Keratinocyte (primary cell): Measurements from ENCODE around the gene RAB3IL1. TPM values are rescaled to one million over a fixed set of nuclear protein-coding genes. Genes with fewer than 3 reads are reported as not detected.

Experiments used
- DNase-seq: peaks from one replicate; pipeline ENCODE4 v3.0.0-alpha.2; 2011; ENCODE audit warnings: low read depth, missing footprints, low spot score
- FAIRE-seq: peaks from 2 replicates; lab custom pipeline; 2011; peaks lifted over from hg19 to GRCh38; lab: Jason Lieb, UNC
- H2AFZ ChIP-seq: 2 replicates; pipeline ENCODE4 v1.6.0; 2012; ENCODE audit warnings: low read length, control low read depth, inconsistent platforms; ENCODE audit not compliant: control insufficient read depth
- H3K27ac ChIP-seq: 2 replicates; pipeline ENCODE4 v1.5.1; 2011; ENCODE audit warnings: low read length; ENCODE audit not compliant: control insufficient read depth, insufficient read depth
- H3K27me3 ChIP-seq: 3 replicates; pipeline ENCODE4 v1.6.0; 2011; ENCODE audit warnings: low read length; ENCODE audit not compliant: control insufficient read depth, insufficient read depth; ENCODE audit errors: extremely low read depth
- H3K36me3 ChIP-seq, 2 experiments: 2 replicates in 1 of 2; 3 replicates in 1 of 2; pipeline ENCODE4 v1.5.1; 2011; ENCODE audit warnings: low read length in 2 of 2, mild to moderate bottlenecking in 1 of 2; ENCODE audit not compliant: control insufficient read depth in 2 of 2, insufficient read depth in 2 of 2; ENCODE audit errors: extremely low read depth in 1 of 2
- H3K4me1 ChIP-seq: 3 replicates; pipeline ENCODE4 v1.5.1; 2011; ENCODE audit warnings: low read length; ENCODE audit not compliant: control insufficient read depth, insufficient read depth; ENCODE audit errors: extremely low read depth
- H3K4me2 ChIP-seq: 3 replicates; pipeline ENCODE4 v1.6.0; 2011; ENCODE audit warnings: low read depth, low read length; ENCODE audit not compliant: control insufficient read depth, insufficient read depth; ENCODE audit errors: extremely low read depth
- H3K4me3 ChIP-seq, 3 experiments: fragments of 200-600 bp in 1 of 3; sonication (generic) in 1 of 3; 2 replicates in 2 of 3; 3 replicates in 1 of 3; pipeline ENCODE4 v1.5.1; 2011 to 2016; ENCODE audit warnings: low read length in 3 of 3, mild to moderate bottlenecking in 3 of 3, control low read depth in 2 of 3, inconsistent platforms in 1 of 3, low read depth in 1 of 3, mixed read lengths in 1 of 3, mixed run types in 1 of 3, moderate library complexity in 1 of 3; ENCODE audit not compliant: control insufficient read depth in 2 of 3, insufficient read depth in 2 of 3; ENCODE audit errors: extremely low read depth in 1 of 3
- H3K79me2 ChIP-seq: 2 replicates; pipeline ENCODE4 v1.6.0; 2012; ENCODE audit warnings: low read length; ENCODE audit not compliant: control insufficient read depth, insufficient read depth
- H3K9ac ChIP-seq: 3 replicates; pipeline ENCODE4 v1.6.0; 2011; ENCODE audit warnings: low read length; ENCODE audit not compliant: control insufficient read depth, insufficient read depth; ENCODE audit errors: extremely low read depth
- H3K9me1 ChIP-seq: 3 replicates; pipeline ENCODE4 v1.6.0; 2011; ENCODE audit warnings: low read length; ENCODE audit not compliant: control insufficient read depth, insufficient read depth; ENCODE audit errors: extremely low read depth
- H3K9me3 ChIP-seq: 2 replicates; pipeline ENCODE4 v1.5.1; 2012; ENCODE audit warnings: low read depth, low read length; ENCODE audit not compliant: control insufficient read depth
- H4K20me1 ChIP-seq: 3 replicates; pipeline ENCODE4 v1.6.0; 2011; ENCODE audit warnings: low read length; ENCODE audit not compliant: control insufficient read depth, insufficient read depth; ENCODE audit errors: extremely low read depth
- CTCF ChIP-seq, 3 experiments: IDR thresholded peaks in 1 of 3; conservative IDR thresholded peaks in 1 of 3; optimal IDR thresholded peaks in 1 of 3; 2 replicates in 2 of 3; 3 replicates in 1 of 3; pipeline versions ENCODE3 to v1.5.1; 2011; ENCODE audit warnings: low read length in 3 of 3, mild to moderate bottlenecking in 3 of 3, moderate library complexity in 2 of 3, control low read depth in 1 of 3, inconsistent platforms in 1 of 3; ENCODE audit not compliant: insufficient read depth in 2 of 3; ENCODE audit errors: extremely low read depth in 1 of 3
- EZH2 ChIP-seq: IDR thresholded peaks from one replicate; pipeline ENCODE4 v1.6.1; 2012; ENCODE audit warnings: inconsistent platforms, mild to moderate bottlenecking, low read length, moderate library complexity
- dilution Hi-C: fragments of 300-500 bp; cut with MboI; formaldehyde crosslinking; loops from one replicate; pipeline ENCODE4 v1.7.0; 2020; ENCODE audit warnings: low sequenced_read_pairs; ENCODE audit not compliant: extremely low pct_ligation_motif_present
- polyA plus RNA-seq, 5 experiments: library from polyadenylated mRNA; depleted of rRNA in 3 of 5; stranded (reverse) in 3 of 5; stranded (forward) in 1 of 5; unstranded in 1 of 5; fragments of >200 nt; gene quantifications; 1 replicate in 1 of 5; 2 replicates in 3 of 5; 3 replicates in 1 of 5; pipeline versions ENCODE4 v1.2.1 to v1.2.3, GENCODE V29; 2011 to 2012; ENCODE audit warnings: missing spikeins in 2 of 5, low read depth in 1 of 5, low replicate concordance in 1 of 5

RAB3IL1 gene
- polyA plus RNA-seq, 1 donor (not counting 4 experiments of a cell fraction or from before 2014, with no cell fraction given): 0.31 TPM

DNA sequence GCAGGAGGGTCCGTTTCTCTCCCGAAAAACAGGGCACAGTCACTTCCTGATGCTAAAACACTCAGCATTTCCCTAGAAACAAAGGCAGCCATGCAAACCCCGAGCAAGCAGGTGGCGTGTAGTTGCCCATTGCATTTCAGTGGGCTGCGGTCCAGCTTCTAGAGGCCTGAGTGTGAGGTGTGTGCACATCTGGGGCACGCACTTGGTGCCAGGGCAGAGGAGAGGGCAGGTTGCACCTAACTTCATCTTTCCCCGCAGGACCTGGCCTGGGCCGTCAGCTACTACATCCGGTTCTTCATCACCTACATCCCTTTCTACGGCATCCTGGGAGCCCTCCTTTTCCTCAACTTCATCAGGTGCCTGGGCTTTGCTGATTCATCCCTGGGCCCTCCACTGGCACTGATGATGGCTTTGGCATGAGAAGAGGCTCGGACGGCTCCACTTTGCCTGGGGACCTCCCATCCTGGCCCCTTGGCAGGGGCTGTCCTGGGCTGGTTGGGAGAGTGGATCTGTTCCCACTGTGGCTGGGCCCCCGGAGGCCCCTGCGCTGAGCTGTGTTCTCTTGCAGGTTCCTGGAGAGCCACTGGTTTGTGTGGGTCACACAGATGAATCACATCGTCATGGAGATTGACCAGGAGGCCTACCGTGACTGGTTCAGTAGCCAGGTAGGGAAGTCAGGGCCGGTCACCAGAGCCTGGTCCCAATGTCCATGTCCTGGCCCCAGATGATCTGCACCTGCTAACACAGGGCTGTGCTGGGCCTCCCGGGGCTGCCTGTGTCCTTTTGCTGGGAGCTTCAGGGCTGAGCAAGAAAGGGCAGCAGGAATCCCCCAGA lies 54.4 kb downstream of the RAB3IL1 start:
- Histone ChIP-seq H3K9me3 (no peaks in the 10 kb centered on the region), H3K4me2 (no peak overlapping the region), H3K27me3 (no peaks in the 10 kb centered on the region), H3K4me1 (peaks cover 11% of the 10 kb centered on the region), H4K20me1 (peaks cover 3% of the 10 kb centered on the region), H3K9me1 (no peaks in the 10 kb centered on the region), H3K9ac (no peak overlapping the region), H3K36me3 (peaks cover 11 to 27% of the 10 kb centered on the region in 2 experiments), H2AFZ (no peak overlapping the region), H3K4me3 (no peak overlapping the region), H3K79me2 (no peaks in the 10 kb centered on the region), H3K27ac (no peak overlapping the region)
- DNase-seq (no peak), FAIRE-seq (no peak)
- dilution Hi-C loops: no loop called here
- no peak for TF ChIP-seq EZH2
- TF ChIP-seq CTCF (optimal IDR thresholded peaks at IDR 0.05 in 1 of 3, IDR thresholded peaks at IDR 0.05 in 1 of 3, conservative IDR thresholded peaks at IDR 0.05 in 1 of 3; ENCODE audit: extremely low read depth in 1 of 3, insufficient read depth in 2 of 3, low read length in 3 of 3): no peak

DNA sequence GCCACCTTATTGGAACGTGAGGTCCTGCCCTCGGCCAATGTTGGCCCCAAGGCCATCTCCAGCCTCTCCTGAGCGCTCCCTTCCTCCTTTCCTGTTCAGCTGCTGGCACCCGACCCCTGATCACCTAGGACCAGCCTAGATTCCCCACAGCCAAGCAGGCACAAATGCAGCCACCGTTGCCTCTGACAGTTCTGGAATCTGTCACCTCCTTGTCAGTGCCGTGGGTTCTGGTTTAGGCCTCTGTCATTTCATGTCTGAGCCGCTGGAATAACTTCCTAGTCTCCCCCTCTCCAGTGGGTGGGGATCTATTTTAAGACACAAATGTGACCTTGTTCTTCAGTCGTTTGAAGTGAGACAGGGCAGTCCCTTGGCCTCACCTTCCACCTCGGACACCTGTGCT lies 55.7 kb downstream of the RAB3IL1 start:
- TF ChIP-seq CTCF (optimal IDR thresholded peaks at IDR 0.05 in 1 of 3, IDR thresholded peaks at IDR 0.05 in 1 of 3, conservative IDR thresholded peaks at IDR 0.05 in 1 of 3; ENCODE audit: extremely low read depth in 1 of 3, insufficient read depth in 2 of 3, low read length in 3 of 3) (no peak), EZH2 (no peak)
- Histone ChIP-seq H3K9me3 (no peaks in the 10 kb centered on the region), H3K36me3 (peaks cover 17 to 33% of the 10 kb centered on the region in 2 experiments), H3K27me3 (no peaks in the 10 kb centered on the region), H3K4me3 (no peak overlapping the region), H3K27ac (no peak overlapping the region), H3K79me2 (no peaks in the 10 kb centered on the region), H4K20me1 (peaks cover 3% of the 10 kb centered on the region), H3K4me2 (no peak overlapping the region), H2AFZ (no peak overlapping the region), H3K9ac (no peak overlapping the region), H3K9me1 (no peaks in the 10 kb centered on the region), H3K4me1 (peaks cover 11% of the 10 kb centered on the region)
- no peak for FAIRE-seq
- DNase-seq: no peak
- dilution Hi-C loops: no loop called here
